ENCODE data around the gene CYP26A1.

- TF ChIP-seq CTCF (conservative IDR thresholded peaks at IDR 0.05) (no peak), ZFX (IDR thresholded peaks at IDR 0.05) (no peak)
Observed at GRCh38 chr10:93097386-93097785, 23.7 kb downstream of the CYP26A1 start.

Measured in C4-2B (cell line).